HG03159 (cell line): ENCODE measurements around the gene SPRY1.
A peak's percentile ranks its signal among the peaks of the same experiment; 100 is the strongest.

ENCODE experiments used
- ATAC-seq: cut with Tn5 transposase; IDR thresholded peaks from one replicate; pipeline ENCODE4 v1.9.1; 2021; ENCODE audit warnings: mild to moderate bottlenecking, moderate library complexity; ENCODE audit not compliant: unreplicated experiment

The SPRY1 gene

GRCh38 chr4:123379392-123379791, 17.2 kb upstream of the SPRY1 start:
- ATAC-seq = no peak

GRCh38 chr4:123380728-123381716, 15.6 kb upstream of the SPRY1 start:
- peak; percentile 71 for ATAC-seq

GRCh38 chr4:123381996-123382395, 14.6 kb upstream of the SPRY1 start:
- ATAC-seq = no peak

- no peak for ATAC-seq
These were observed 13.0 kb upstream of the SPRY1 start for GRCh38 chr4:123383566-123383965.

- ATAC-seq = no peak
These were observed 10.0 kb upstream of the SPRY1 start for GRCh38 chr4:123386609-123387008.

GRCh38 chr4:123390846-123391456, 5.6 kb upstream of the SPRY1 start:
- ATAC-seq = no peak

- ATAC-seq = no peak
These were observed 2.9 kb upstream of the SPRY1 start for GRCh38 chr4:123393721-123394120.

GRCh38 chr4:123397144-123398065, 810 bp downstream of the SPRY1 start:
- peak; percentile 5 for ATAC-seq

GRCh38 chr4:123398066-123398852, 1.7 kb downstream of the SPRY1 start:
- ATAC-seq = peak; percentile 65

- ATAC-seq = peak; percentile 13
These were observed 2.4 kb downstream of the SPRY1 start for GRCh38 chr4:123398853-123399626.

- ATAC-seq = no peak
These were observed 3.2 kb downstream of the SPRY1 start for GRCh38 chr4:123399627-123400358.

GRCh38 chr4:123401271-123402120, 4.9 kb downstream of the SPRY1 start:
- ATAC-seq = no peak

- no peak for ATAC-seq
These were observed 5.5 kb downstream of the SPRY1 start for GRCh38 chr4:123402121-123402465.

- ATAC-seq = no peak
These were observed 6.5 kb downstream of the SPRY1 start for GRCh38 chr4:123403080-123403604.

- ATAC-seq = no peak
These were observed 7.9 kb downstream of the SPRY1 start for GRCh38 chr4:123404533-123404932.

- ATAC-seq = no peak
These were observed 8.8 kb downstream of the SPRY1 start for GRCh38 chr4:123405267-123405865.

- no peak for ATAC-seq
These were observed 10.3 kb downstream of the SPRY1 start for GRCh38 chr4:123406872-123407271.
